ENCODE results near the gene MUC15. TPM values are rescaled to one million over a fixed set of nuclear protein-coding genes. Genes with fewer than 3 reads are reported as not detected.
"Not testable (repeated sequence)": the region's sequence is repeated elsewhere in the genome, so short reads cannot be mapped to it uniquely, and the experiment has no call there.

The MUC15 gene
- total and polyA plus RNA-seq, 12 donors: 0.01 TPM; not detected in 11

GRCh38 chr11:26599425-26599824 lies 27.4 kb upstream of the MUC15 start:
- Histone ChIP-seq H3K27ac (no peak overlapping the region), H3K27me3 (no peaks in the 10 kb centered on the region), H3K36me3 (no peaks in the 10 kb centered on the region), H3K4me1 (no peaks in the 10 kb centered on the region), H3K9me3 (peaks cover 0 to 13% (median 0%) of the 10 kb centered on the region in 11 donors), H3K4me3 (no peak overlapping the region)
- 72 to 73% methylated on average over 2 of the region's 2 CpGs for WGBS, 2 donors
- DNase-seq (no peak), ATAC-seq (no peak)
- intact Hi-C loops (cut with DNase I): no loop called here
- TF ChIP-seq CTCF (IDR thresholded peaks at IDR 0.05): no peak

- no peak overlapping the region for H3K27ac ChIP-seq
- ATAC-seq: no peak
- no peak for DNase-seq
- no peak overlapping the region for H3K4me3 ChIP-seq
- no peak for TF ChIP-seq CTCF (IDR thresholded peaks at IDR 0.05)
- H3K27me3 ChIP-seq: no peaks in the 10 kb centered on the region
- no peaks in the 10 kb centered on the region for H3K4me1 ChIP-seq
- intact Hi-C loops (cut with DNase I): no loop called here
- WGBS, 2 donors: 78 to 87% methylated on average over 2 of the region's 2 CpGs
- peaks cover 0 to 5% (median 0%) of the 10 kb centered on the region in 11 donors for H3K9me3 ChIP-seq
- no peaks in the 10 kb centered on the region for H3K36me3 ChIP-seq
Observed at GRCh38 chr11:26597899-26598298, 25.8 kb upstream of the MUC15 start.

GRCh38 chr11:26597049-26597689 lies 25.1 kb upstream of the MUC15 start:
- H3K4me1 ChIP-seq; ATAC-seq; H3K27ac ChIP-seq; H3K4me3 ChIP-seq; H3K9me3 ChIP-seq; intact Hi-C loops (cut with DNase I); H3K36me3 ChIP-seq; H3K27me3 ChIP-seq; DNase-seq: not testable (repeated sequence)
- 90 to 93% methylated on average over 20 of the region's 20 CpGs for WGBS, 2 donors

GRCh38 chr11:26595207-26595865 lies 23.3 kb upstream of the MUC15 start:
- H3K4me3 ChIP-seq; H3K9me3 ChIP-seq; DNase-seq; H3K27me3 ChIP-seq; H3K4me1 ChIP-seq; ATAC-seq; H3K27ac ChIP-seq; H3K36me3 ChIP-seq; intact Hi-C loops (cut with DNase I): not testable (repeated sequence)
- WGBS, 2 donors: 63 to 74% methylated on average over 7 of the region's 7 CpGs

- Histone ChIP-seq H3K27ac (no peak overlapping the region), H3K27me3 (no peaks in the 10 kb centered on the region), H3K4me1 (no peaks in the 10 kb centered on the region), H3K36me3 (no peaks in the 10 kb centered on the region), H3K4me3 (no peak overlapping the region), H3K9me3 (peaks cover 0 to 5% (median 0%) of the 10 kb centered on the region in 11 donors)
- DNase-seq: no peak
- ATAC-seq: no peak
- no peak for TF ChIP-seq CTCF (IDR thresholded peaks at IDR 0.05)
- intact Hi-C loops (cut with DNase I): no loop called here
- WGBS, 2 donors: 63 to 78% methylated on average over 11 of the region's 11 CpGs
Observed at GRCh38 chr11:26593691-26594090, 21.6 kb upstream of the MUC15 start.

Data from heart right ventricle (tissue), 16 donors.